ENCODE data around the gene MAD1L1.

- TF ChIP-seq CTCF (IDR thresholded peaks at IDR 0.05; ENCODE audit: low read depth, low read length, poor library complexity, severe bottlenecking) (peak; percentile 57), EZH2phosphoT487 (IDR thresholded peaks at IDR 0.05; ENCODE audit: borderline replicate concordance, low read length) (no peak)
Measured at GRCh38 chr7:2148189-2148588, 84.6 kb downstream of the MAD1L1 start.
